IMR-90 (cell line): ENCODE results near the gene ALK. TPM values are rescaled to one million over a fixed set of nuclear protein-coding genes. Genes with fewer than 3 reads are reported as not detected.

Source experiments
- ATAC-seq: fragments of 200-7000 bp; cut with Tn5 transposase; 2 replicates; pipeline ENCODE4 v1.9.1; 2020; ENCODE audit warnings: low read depth, mild to moderate bottlenecking, moderate library complexity
- BruUV-seq: library from RNA; stranded (reverse); fragments of 400-500 nt; replicated peaks from 2 replicates; lab custom pipeline; 2021; lab: Mats Ljungman, UMichigan
- CTCF ChIA-PET: fragments of 300-600 bp; formaldehyde crosslinking; extraction: SDS; loops from one replicate; lab custom pipeline; 2021; ENCODE audit warnings: antibody characterized with exemption; lab: Yijun Ruan, JAX
- POLR2A ChIA-PET: fragments of 300-600 bp; sonication (Branson Sonifier 250); formaldehyde crosslinking; loops from one replicate; lab custom pipeline; 2022; ENCODE audit warnings: antibody characterized with exemption; ENCODE audit not compliant: unreplicated experiment; lab: Charles Lee
- DNase-seq: peaks from one replicate; pipeline ENCODE4 v3.0.0; 2013
- H2AFZ ChIP-seq: replicated peaks from 2 replicates; pipeline ENCODE3; 2013; ENCODE audit warnings: low read length, mild to moderate bottlenecking; ENCODE audit not compliant: poor library complexity
- H2AK5ac ChIP-seq: 2 replicates; pipeline ENCODE4 v1.6.1; 2013; ENCODE audit warnings: low read depth, low read length, inconsistent platforms
- H2AK9ac ChIP-seq: replicated peaks from 2 replicates; pipeline ENCODE3; 2013; ENCODE audit warnings: mild to moderate bottlenecking, low read depth, low read length, moderate library complexity; ENCODE audit not compliant: poor library complexity
- H2BK120ac ChIP-seq: 2 replicates; pipeline ENCODE4 v1.6.1; 2013; ENCODE audit warnings: low read depth, low read length, inconsistent platforms
- H2BK15ac ChIP-seq: 3 replicates; pipeline ENCODE4 v1.6.1; 2013; ENCODE audit warnings: low read depth, low read length, inconsistent platforms
- H2BK20ac ChIP-seq: 2 replicates; pipeline ENCODE4 v1.6.1; 2013; ENCODE audit warnings: low read depth, mild to moderate bottlenecking, inconsistent platforms, low read length, moderate library complexity
- H2BK5ac ChIP-seq: 2 replicates; pipeline ENCODE4 v1.6.1; 2013; ENCODE audit warnings: mild to moderate bottlenecking, low read depth, low read length, inconsistent platforms; ENCODE audit not compliant: poor library complexity, severe bottlenecking
- H3K14ac ChIP-seq: replicated peaks from 2 replicates; pipeline ENCODE4 v1.6.1; 2013; ENCODE audit warnings: low read depth, low read length, inconsistent platforms
- H3K18ac ChIP-seq: 2 replicates; pipeline ENCODE4 v1.6.1; 2013; ENCODE audit warnings: low read depth, low read length, control low read depth
- H3K23ac ChIP-seq: 2 replicates; pipeline ENCODE4 v1.6.1; 2013; ENCODE audit warnings: low read depth, low read length, inconsistent platforms
- H3K27ac ChIP-seq: 2 replicates; pipeline ENCODE4 v1.5.1; 2013; ENCODE audit warnings: mild to moderate bottlenecking, control low read depth, low read length; ENCODE audit not compliant: insufficient read depth
- H3K27me3 ChIP-seq: 2 replicates; pipeline ENCODE4 v1.6.1; 2013; ENCODE audit warnings: low read length; ENCODE audit not compliant: control insufficient read depth, insufficient read depth
- H3K36me3 ChIP-seq: 2 replicates; pipeline ENCODE4 v1.6.1; 2013; ENCODE audit warnings: low read length, mixed read lengths; ENCODE audit not compliant: control insufficient read depth, insufficient read depth
- H3K4ac ChIP-seq: 2 replicates; pipeline ENCODE4 v1.6.1; 2013; ENCODE audit warnings: low read depth, low read length, inconsistent platforms
- H3K4me1 ChIP-seq: 2 replicates; pipeline ENCODE4 v1.6.1; 2013; ENCODE audit warnings: low read length, mixed read lengths; ENCODE audit not compliant: control insufficient read depth, insufficient read depth
- H3K4me2 ChIP-seq: 2 replicates; pipeline ENCODE4 v1.6.1; 2013; ENCODE audit warnings: low read depth, mild to moderate bottlenecking, control low read depth, low read length, moderate library complexity
- H3K4me3 ChIP-seq: 2 replicates; pipeline ENCODE4 v1.5.1; 2013; ENCODE audit warnings: low read depth, mild to moderate bottlenecking, control low read depth, low read length, moderate library complexity; ENCODE audit not compliant: insufficient read depth
- H3K56ac ChIP-seq: 2 replicates; pipeline ENCODE4 v1.6.1; 2013; ENCODE audit warnings: low read length, inconsistent platforms; ENCODE audit not compliant: insufficient read depth; ENCODE audit errors: extremely low read depth
- H3K79me1 ChIP-seq, 2 experiments: 2 replicates each; pipeline ENCODE4 v1.6.1; 2013; ENCODE audit warnings: low read length in 2 of 2, inconsistent platforms in 1 of 2, low read depth in 1 of 2
- H3K9ac ChIP-seq: 2 replicates; pipeline ENCODE4 v1.6.1; 2013; ENCODE audit warnings: low read depth, low read length, control low read depth
- H3K9me1 ChIP-seq: 2 replicates; pipeline ENCODE4 v1.6.1; 2013; ENCODE audit warnings: low read length, inconsistent platforms; ENCODE audit not compliant: insufficient read depth
- H3K9me3 ChIP-seq: 2 replicates; pipeline ENCODE4 v1.6.1; 2013; ENCODE audit warnings: low read length; ENCODE audit not compliant: control insufficient read depth, insufficient read depth
- H4K20me1 ChIP-seq: 2 replicates; pipeline ENCODE4 v1.6.1; 2013; ENCODE audit warnings: low read length, inconsistent platforms; ENCODE audit not compliant: insufficient read depth
- H4K5ac ChIP-seq: 2 replicates; pipeline ENCODE4 v1.6.1; 2013; ENCODE audit warnings: mild to moderate bottlenecking, low read depth, low read length, control low read depth
- H4K8ac ChIP-seq, 2 experiments: 2 replicates each; pipeline ENCODE4 v1.6.1; 2013; ENCODE audit warnings: low read depth in 2 of 2, low read length in 2 of 2, control low read depth in 1 of 2, inconsistent platforms in 1 of 2
- H4K91ac ChIP-seq: 2 replicates; pipeline ENCODE4 v1.6.1; 2013; ENCODE audit warnings: low read depth, low read length, inconsistent platforms; ENCODE audit not compliant: insufficient read depth
- BHLHE40 ChIP-seq: fragments of 150-350 bp; IDR thresholded peaks from 2 replicates; pipeline ENCODE4 v1.6.1; 2016; ENCODE audit warnings: mild to moderate bottlenecking, low read depth, low read length
- CEBPB ChIP-seq: IDR thresholded peaks from 2 replicates; pipeline ENCODE4 v1.6.1; 2012; ENCODE audit warnings: low read depth, low read length, improper control_type of control experiment
- ELK1 ChIP-seq: fragments of 150-350 bp; IDR thresholded peaks from 2 replicates; pipeline ENCODE4 v1.6.1; 2016; ENCODE audit warnings: low read depth, mild to moderate bottlenecking, low read length, moderate library complexity, borderline replicate concordance
- MXI1 ChIP-seq: IDR thresholded peaks from 2 replicates; pipeline ENCODE4 v1.6.1; 2012; ENCODE audit warnings: low read depth, mild to moderate bottlenecking, low read length, moderate library complexity, borderline replicate concordance
- RAD21 ChIP-seq: IDR thresholded peaks from 2 replicates; pipeline ENCODE4 v1.6.1; 2012; ENCODE audit warnings: low read length, improper control_type of control experiment
- RCOR1 ChIP-seq: IDR thresholded peaks from 2 replicates; pipeline ENCODE4 v1.6.1; 2012; ENCODE audit warnings: mild to moderate bottlenecking, low read length, improper control_type of control experiment; ENCODE audit not compliant: insufficient replicate concordance
- RFX5 ChIP-seq: IDR thresholded peaks from 2 replicates; pipeline ENCODE4 v1.8.0; 2012; ENCODE audit warnings: low read depth, mild to moderate bottlenecking, low read length, moderate library complexity
- SMC3 ChIP-seq: fragments of 150-350 bp; IDR thresholded peaks from 2 replicates; pipeline ENCODE4 v1.6.1; 2016; ENCODE audit warnings: low read depth, mild to moderate bottlenecking, antibody characterized with exemption, low read length, moderate library complexity
- WGBS, 2 experiments: methylation state at CpG; one replicate each; pipeline versions ENCODE4 v1.1.5 to v1.1.7; 2013; ENCODE audit warnings: missing lambda C conversion rate in 2 of 2; ENCODE audit not compliant: insufficient read length in 1 of 2; ENCODE audit errors: extremely low coverage in 2 of 2; 5-methylcytosine and 5-hydroxymethylcytosine counted together
- dilution Hi-C: fragments of 300-500 bp; cut with HindIII; formaldehyde crosslinking; loops from one replicate; pipeline ENCODE4 v1.14.3; 2018; ENCODE audit warnings: low sequenced_read_pairs; ENCODE audit not compliant: unreplicated experiment
- in situ Hi-C: fragments of 300-500 bp; cut with MboI; formaldehyde crosslinking; loops from 3 replicates; pipeline ENCODE4 v1.14.3; 2019; ENCODE audit warnings: low sequenced_read_pairs, inconsistent platforms, mixed read lengths
- intact Hi-C: fragments of 100-400 bp; cut with micrococcal nuclease; formaldehyde crosslinking; loops from 2 replicates; pipeline ENCODE4 v1.10.0; 2022
- polyA plus RNA-seq, 3 experiments: library from polyadenylated mRNA; depleted of rRNA; stranded (reverse); fragments of >200 nt; gene quantifications; 2 replicates each; pipeline ENCODE4 v1.2.3, GENCODE V29; 2012; ENCODE audit warnings: low replicate concordance in 1 of 3
- total RNA-seq: library from RNA; depleted of rRNA; stranded (reverse); fragments of >200 nt; gene quantifications from 2 replicates; pipeline ENCODE4 v1.2.3, GENCODE V29; 2012

ALK gene
- total and polyA plus RNA-seq, 2 of the 4 experiments (the other 2 are of a cell fraction), result not detected

GRCh38 chr2:29560030-29560429 is 361.4 kb downstream of the ALK start:
- intact Hi-C loops, result no loop called here

More at GRCh38 chr2:29560030-29560429, 361.4 kb downstream of the ALK start:
- Histone ChIP-seq H4K5ac (no peak overlapping the region), H3K4me3 (no peak overlapping the region), H2AFZ (no peak overlapping the region), H2AK5ac (no peak overlapping the region), H3K79me1 (no peaks in the 10 kb centered on the region), H2BK15ac (no peak overlapping the region), H4K91ac (no peak overlapping the region), H3K4me2 (no peak overlapping the region), H2BK20ac (no peak overlapping the region), H2BK120ac (no peak overlapping the region), H3K9me3 (no peaks in the 10 kb centered on the region), H2AK9ac (no peak overlapping the region), H3K23ac (no peak overlapping the region), H3K9me1 (no peaks in the 10 kb centered on the region), H3K4me1 (no peaks in the 10 kb centered on the region), H3K36me3 (no peaks in the 10 kb centered on the region), H3K4ac (no peak overlapping the region), H3K18ac (no peak overlapping the region), H3K27ac (no peak overlapping the region), H4K8ac (no peak overlapping the region), H3K27me3 (peaks cover 2% of the 10 kb centered on the region; the same call in 1 of the 2 replicates), H2BK5ac (no peak overlapping the region), H3K14ac (no peak overlapping the region), H3K56ac (no peak overlapping the region), H3K9ac (no peak overlapping the region), H4K20me1 (no peaks in the 10 kb centered on the region)
- dilution Hi-C loops, result no loop called here
- ChIA-PET POLR2A (no interaction called here), CTCF (no interaction called here)
- no peak for ATAC-seq
- TF ChIP-seq ELK1, result no peak
- TF ChIP-seq BHLHE40, result no peak
- no peak for TF ChIP-seq MXI1
- no peak for TF ChIP-seq RAD21
- TF ChIP-seq RFX5, result no peak
- TF ChIP-seq SMC3, result no peak
- TF ChIP-seq CEBPB, result no peak
- no peak for TF ChIP-seq RCOR1
- BruUV-seq, result no TSS peak
- in situ Hi-C loops, result no loop called here
- DNase-seq, result no peak
- WGBS, 2 experiments, result no CpG with 5 or more reads among the region's 1 CpG
